GM19240 (cell line): ENCODE results near the gene C2orf74.
"Not testable (repeated sequence)": the region's sequence is repeated elsewhere in the genome, so short reads cannot be mapped to it uniquely, and the experiment has no call there.

Source experiments
- DNase-seq: peaks from one replicate; pipeline ENCODE4 v3.0.0; 2011; ENCODE audit warnings: low spot score; ENCODE audit not compliant: insufficient read length

C2orf74 gene

GRCh38 chr2:61173116-61173515 lies 11.1 kb downstream of the C2orf74 start:
- DNase-seq = no peak

- no peak for DNase-seq
Measured at GRCh38 chr2:61175036-61175435, 13.0 kb downstream of the C2orf74 start.

GRCh38 chr2:61176755-61177726 lies 15.1 kb downstream of the C2orf74 start:
- peak; percentile 95 for DNase-seq

- DNase-seq = no peak
Measured at GRCh38 chr2:61177727-61178549, 15.9 kb downstream of the C2orf74 start.

GRCh38 chr2:61178603-61179545 lies 16.9 kb downstream of the C2orf74 start:
- peak; percentile 16 for DNase-seq

GRCh38 chr2:61179701-61180639 lies 18.0 kb downstream of the C2orf74 start:
- no peak for DNase-seq

- DNase-seq = no peak
Measured at GRCh38 chr2:61180686-61181085, 18.7 kb downstream of the C2orf74 start.

- DNase-seq = no peak
Measured at GRCh38 chr2:61181382-61182058, 19.5 kb downstream of the C2orf74 start.

GRCh38 chr2:61182059-61182383 lies 20.0 kb downstream of the C2orf74 start:
- no peak for DNase-seq

GRCh38 chr2:61183795-61184194 lies 21.8 kb downstream of the C2orf74 start:
- no peak for DNase-seq

- DNase-seq = no peak
Measured at GRCh38 chr2:61184263-61184662, 22.3 kb downstream of the C2orf74 start.

GRCh38 chr2:61185231-61185728 lies 23.3 kb downstream of the C2orf74 start:
- no peak for DNase-seq

GRCh38 chr2:61187085-61187484 lies 25.1 kb downstream of the C2orf74 start:
- DNase-seq = no peak

- no peak for DNase-seq
Measured at GRCh38 chr2:61193670-61194561, 31.9 kb downstream of the C2orf74 start.

GRCh38 chr2:61194646-61195045 lies 32.7 kb downstream of the C2orf74 start:
- DNase-seq = not testable (repeated sequence)

GRCh38 chr2:61196671-61197070 lies 34.7 kb downstream of the C2orf74 start:
- no peak for DNase-seq

- no peak for DNase-seq
Measured at GRCh38 chr2:61205132-61205531, 43.1 kb downstream of the C2orf74 start.

GRCh38 chr2:61210332-61210981 lies 48.5 kb downstream of the C2orf74 start:
- no peak for DNase-seq
